NCI-H82 treated with DMSO at 0.1 percent for 48 hours (cell line): ENCODE measurements around the gene INHBC.
"Not testable (repeated sequence)": the region's sequence is repeated elsewhere in the genome, so short reads cannot be mapped to it uniquely, and the experiment has no call there.

Source experiments
- DNase-seq: peaks from one replicate; lab custom pipeline; 2025; ENCODE audit not compliant: unreplicated experiment; lab: John Stamatoyannopoulos, UW

Gene INHBC

GRCh38 chr12:57428965-57429364, 5.6 kb upstream of the INHBC start:
- DNase-seq: no peak

DNA sequence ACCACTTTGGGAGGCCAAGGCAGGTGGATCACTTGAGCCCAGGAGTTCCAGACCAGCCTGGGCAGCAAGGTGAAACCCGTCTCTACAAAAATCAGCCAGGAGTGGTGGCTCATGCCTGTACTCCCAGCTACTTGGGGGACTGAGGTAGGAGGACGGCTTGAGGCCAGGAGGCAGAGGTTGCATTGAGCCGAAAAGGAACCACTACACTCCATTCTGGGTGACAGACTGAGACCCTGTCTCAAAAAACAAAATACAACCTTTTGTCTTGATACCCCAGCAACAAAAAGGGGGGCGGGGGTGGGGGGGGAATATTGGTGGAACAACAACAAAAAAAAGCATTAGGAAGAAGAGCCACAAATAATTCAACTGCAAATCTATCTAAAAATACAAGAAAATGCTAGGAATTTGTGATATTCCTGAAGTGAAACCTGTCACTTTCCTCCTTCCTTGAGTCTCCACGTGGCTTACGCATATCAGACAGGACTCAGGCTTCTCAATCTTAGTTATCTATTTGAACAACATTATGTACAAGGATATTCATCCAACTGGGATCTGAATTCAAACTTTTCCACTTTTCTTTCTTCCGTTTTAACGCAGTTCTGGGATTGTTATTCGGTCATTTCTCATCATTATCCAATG, 5.0 kb upstream of the INHBC start:
- no peak for DNase-seq

- DNase-seq: no peak
Measured at GRCh38 chr12:57430112-57430930, 4.3 kb upstream of the INHBC start.

DNA sequence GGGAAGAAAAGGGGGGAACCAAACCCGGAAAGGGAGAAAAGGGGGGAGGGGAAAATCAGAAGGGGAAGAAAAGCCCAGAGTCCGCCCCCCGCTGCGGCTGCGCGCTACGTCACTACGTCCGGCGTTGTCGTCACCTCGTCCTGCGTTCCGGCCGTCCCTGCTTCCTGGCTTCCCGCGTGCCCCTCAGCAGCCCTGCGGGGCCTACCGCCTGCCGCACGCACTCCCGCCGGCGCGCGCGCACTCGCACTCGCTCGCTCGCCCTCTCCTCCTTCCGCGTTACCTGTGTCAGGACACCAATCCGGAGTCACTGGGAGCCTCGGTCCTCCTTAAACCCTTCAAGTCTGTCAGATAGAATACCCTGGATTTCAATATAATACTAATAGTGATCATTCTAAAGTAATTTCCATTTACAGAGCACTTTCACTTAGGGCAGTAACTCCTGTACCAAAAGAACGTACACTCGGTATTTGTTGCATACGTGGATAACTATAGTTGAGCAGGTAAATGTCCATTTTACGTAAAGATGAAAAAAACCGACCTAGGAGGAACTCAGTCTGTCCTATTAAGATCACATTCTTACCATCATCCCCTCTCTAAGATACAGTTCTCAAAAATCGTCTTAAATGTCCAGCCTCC, 3.5 kb upstream of the INHBC start, which contains the start of gene R3HDM2:
Gene R3HDM2, minus strand, starts transcription at position 113 of the 636 bp plus-strand sequence. CDS start 120,615 bp downstream, outside the sequence.
- peak; percentile 93 for DNase-seq

DNA sequence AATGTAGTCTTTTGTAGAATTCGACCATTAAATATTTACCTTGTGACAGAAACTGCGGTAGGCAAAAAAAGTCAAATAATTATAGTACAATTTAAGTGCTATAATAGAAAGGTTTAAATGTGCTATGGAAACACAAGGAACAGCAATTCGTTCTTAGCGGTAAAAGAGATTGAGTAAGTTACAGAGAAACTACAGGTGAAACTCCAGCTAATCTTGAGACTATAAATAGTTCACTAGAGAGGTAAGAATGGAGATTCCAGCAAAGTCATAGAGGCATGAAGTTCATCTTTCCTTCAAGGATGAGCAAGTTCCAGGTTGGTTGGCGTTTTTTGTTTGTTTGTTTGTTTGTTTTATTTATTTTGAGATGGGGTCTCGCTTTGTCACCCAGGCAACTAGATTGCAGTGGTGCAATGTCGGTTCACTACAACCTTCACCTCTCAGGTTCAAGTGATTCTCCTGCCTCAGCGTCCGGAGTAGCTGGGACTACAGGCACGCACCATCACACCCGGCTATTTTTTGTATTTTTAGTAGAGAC, 2.9 kb upstream of the INHBC start:
- no peak for DNase-seq

GRCh38 chr12:57433370-57433769, 1.2 kb upstream of the INHBC start:
- no peak for DNase-seq

DNA sequence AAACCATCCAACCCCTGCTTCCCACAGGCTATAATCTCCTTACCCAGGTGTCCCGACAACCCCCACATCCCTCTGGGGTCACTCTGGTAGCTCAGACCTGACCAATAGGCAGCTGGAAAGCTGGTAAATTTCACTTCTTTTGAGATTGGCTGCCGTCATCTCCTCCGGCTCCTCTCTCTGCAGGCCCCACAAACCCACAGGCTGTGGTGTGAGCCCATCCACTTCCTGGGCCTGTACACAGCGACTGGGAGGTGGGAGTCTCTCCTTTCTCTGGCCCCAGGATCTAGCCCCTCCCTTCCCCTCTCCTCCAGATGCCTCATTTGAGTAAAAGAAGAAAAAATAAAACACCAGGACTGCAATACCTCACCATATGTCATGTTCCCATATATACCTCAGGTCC, 709 bp downstream of the INHBC start:
- DNase-seq: no peak

DNA sequence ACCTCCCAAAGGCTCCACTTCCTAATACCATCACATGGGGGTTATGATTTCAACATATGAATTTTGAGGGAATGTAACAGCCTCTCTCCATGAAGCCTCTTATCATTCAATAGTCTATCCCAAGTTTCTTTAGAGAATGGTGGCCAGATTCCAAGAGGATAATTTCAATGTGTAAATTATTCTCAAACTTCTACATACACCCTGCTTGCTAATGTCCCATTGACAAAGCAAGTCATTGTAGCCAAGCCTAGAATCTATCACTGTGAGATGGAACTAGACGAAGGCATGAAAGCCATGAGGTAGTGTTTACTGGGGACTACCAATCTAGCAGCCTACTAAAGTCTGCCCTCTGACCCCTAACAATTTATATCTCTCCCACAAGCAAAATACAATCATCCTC, 3.8 kb downstream of the INHBC start:
- DNase-seq: no peak

- DNase-seq: no peak
Measured at GRCh38 chr12:57439762-57440266, 5.2 kb downstream of the INHBC start.

DNA sequence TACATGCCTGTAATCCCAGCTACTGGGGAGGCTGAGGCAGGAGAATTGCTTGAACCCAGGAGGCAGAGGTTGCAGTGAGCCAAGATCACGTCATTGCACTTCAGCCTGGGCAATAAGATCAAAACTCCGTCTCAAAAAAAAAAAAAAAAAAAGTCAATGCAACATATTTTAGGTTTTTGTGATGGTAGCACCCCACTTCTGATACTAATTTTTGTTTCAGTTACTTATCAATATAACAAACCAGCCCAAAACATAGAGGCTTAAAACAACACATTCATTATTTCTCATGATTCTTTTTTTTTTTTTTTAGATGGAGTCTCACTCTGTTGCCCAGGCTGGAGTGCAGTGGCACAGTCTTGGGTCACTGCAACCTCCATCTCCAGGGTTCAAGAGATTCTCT, 6.8 kb downstream of the INHBC start:
- DNase-seq: not testable (repeated sequence)

- no peak for DNase-seq
Measured at GRCh38 chr12:57441846-57442427, 7.4 kb downstream of the INHBC start.

GRCh38 chr12:57444337-57444736, 9.8 kb downstream of the INHBC start:
- DNase-seq: not testable (repeated sequence)

DNA sequence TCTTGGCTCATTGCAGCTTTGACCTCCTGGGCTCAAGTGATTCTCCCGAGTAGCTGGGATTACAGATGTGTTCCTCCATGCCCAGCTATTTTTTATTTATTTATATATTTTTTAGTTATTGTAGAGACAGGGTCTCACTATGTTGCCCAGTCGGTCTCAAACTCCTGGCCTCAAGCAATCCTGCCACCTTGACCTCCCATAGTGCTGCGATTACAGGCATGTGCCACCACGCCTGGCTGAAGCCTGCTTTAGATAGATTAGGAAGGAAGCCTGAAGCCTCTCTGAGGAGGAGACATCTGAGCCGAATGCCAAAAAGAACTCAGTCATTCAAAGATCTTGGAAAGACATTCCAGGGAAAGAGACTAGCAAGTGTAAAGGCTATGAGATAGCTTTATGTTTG, 10.2 kb downstream of the INHBC start:
- DNase-seq: no peak

DNA sequence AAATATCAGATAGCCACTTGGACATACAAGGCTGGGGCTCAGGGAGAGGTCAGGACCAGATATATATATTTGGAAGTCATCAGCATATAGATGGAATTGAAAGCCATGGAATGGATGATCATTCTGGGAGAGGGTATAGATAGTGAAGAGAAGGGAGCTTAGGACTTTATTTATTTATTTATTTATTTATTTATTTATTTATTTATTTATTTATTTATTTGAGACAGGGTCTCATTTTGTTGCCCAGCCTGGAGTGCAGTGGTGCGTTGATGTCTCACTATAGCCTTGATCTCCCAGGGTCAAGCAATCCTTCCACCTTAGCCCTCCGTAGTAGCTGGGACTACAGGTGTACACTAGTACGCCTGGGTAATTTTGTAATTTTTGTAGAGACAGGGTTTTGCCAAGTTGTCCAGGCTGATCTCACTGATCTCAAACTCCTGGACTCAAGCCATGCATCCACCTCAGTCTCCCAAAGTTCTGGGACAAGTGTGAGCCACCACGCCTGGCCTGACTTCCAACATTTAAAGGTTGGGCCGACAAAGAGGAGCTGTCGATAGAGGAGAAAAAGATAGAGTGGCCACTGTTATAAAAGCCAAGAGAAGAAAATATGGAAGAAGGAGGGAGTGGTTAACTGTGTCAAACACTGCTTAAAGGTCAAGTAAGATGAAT, 11.8 kb downstream of the INHBC start:
- no peak for DNase-seq

DNA sequence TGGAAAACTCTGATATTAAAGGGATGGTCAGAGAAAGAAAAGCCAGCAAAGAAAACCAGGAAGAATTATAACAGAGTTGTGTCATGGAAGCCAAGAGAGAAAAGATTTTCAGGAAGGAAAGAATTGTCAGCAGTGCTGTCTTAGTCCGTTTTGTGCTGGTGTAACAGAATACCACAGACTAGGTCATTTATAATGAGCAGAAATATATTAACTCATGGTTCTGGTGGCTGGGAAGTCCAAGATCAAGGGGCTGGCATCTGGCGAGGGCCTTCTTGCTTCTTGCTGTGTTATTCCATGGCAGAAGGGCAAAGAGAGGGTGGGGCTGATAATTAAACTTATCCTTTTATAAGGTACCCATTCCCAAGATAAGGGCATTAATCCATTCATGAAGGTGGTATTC, 14.1 kb downstream of the INHBC start:
- no peak for DNase-seq

GRCh38 chr12:57449375-57449774, 14.8 kb downstream of the INHBC start:
- no peak for DNase-seq

DNA sequence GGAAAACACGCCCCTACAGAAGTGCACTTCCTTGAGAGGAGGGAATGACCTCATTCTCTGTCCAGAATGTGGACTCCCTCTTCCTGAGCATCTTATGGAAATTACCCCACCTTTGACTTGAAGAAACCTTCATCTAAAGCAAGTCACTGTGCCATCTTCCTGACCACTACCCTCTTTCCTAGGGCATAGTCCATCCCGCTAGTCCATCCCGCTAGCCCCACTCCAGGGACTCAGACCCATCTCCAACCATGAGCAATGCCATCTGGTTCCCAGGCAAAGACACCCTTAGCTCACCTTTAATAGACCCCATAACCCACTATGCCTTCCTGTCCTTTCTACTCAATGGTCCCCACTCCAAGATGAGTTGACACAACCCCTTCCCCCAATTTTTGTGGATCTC, 15.5 kb downstream of the INHBC start:
- no peak for DNase-seq

DNA sequence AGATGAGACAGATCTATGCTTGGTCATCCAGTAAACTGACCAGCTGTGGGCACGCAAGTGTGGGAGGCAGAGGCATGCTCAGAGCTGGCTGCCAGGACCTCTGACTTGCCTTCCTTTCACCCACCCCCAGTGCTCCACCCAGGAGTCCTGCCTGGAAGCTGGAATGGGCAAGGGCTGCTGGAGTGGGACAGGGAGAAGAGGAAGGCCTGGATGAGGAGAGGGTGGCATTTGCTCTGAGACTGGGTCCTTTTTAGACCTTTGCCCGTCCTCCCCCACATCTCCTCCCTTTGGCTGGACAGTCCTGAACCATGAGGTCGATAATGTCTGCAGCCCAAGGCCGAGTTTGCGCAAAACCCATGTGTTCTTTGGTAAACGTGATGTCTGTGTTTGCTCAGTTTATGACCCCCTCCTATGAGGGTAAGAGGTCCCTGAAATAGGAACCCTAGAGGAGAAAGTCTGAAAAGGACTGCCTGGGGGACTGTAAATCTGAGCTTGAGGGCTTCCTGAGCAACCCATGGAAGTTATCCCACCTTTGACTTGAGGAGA, 16.7 kb downstream of the INHBC start:
- DNase-seq: no peak

DNA sequence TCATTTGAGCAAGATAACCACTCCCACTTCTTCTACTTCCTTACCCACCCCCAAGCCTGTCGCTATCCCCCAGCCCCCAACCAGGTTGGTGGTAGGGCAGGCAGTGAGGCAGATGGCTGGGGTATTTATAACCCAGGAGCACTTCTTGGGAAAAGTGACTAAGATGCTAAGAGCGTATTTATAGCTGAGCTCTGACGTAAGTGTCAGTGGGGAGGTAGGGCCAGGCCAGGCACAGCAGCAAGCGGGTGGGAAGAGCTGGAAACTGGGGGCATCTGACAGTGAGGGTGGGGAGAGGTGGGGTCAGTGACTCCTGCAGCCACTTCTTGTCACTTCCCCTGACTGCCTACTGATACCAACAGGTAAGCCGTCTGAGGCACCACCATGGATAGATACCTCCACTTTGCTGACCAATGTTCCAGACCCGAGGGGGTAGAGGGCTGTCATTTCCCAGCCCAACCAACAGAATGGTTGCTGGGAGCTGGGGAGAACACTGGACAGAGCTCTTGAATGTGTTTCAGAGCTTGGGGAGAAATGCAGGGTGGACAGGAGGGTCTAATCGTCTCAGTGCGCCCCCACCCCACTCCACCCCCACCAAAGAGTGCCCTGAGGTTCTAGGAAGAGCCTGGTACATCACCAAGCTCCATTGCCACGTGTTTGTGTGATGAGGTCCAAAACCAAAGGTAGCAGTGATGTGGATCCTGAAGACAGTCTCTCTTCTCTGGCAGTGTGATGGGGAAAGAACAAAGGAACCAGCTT, 17.8 kb downstream of the INHBC start:
- DNase-seq: peak; percentile 96
